Inflammatory macrophage treated with lipopolysaccharide for 4 hours (primary cell): ENCODE results near the gene PSMD10.

ENCODE experiments used
- DNase-seq: peaks from one replicate; pipeline ENCODE4 v3.0.0-alpha.2; 2020

Gene PSMD10

DNA sequence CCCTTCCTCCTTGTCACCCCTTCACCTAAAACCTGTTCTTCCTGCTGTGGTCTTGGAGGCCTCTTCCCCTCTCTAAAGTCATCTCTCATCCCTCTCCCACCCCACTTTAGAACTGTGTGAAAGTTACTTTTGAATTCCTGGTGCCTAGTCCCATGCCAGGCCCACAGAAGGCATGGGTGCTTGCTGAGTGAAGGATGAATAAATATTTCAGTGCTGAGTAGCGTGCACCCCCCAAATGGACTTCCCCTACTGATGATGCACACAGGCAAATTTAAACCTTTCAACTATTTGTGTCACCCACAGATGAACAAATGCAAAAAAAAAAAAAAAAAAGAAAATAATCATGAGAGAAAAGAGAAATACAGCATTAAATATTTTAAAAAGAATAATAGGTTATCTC, 19.8 kb downstream of the PSMD10 start:
- DNase-seq: no peak

GRCh38 chrX:108070891-108071290, 20.5 kb downstream of the PSMD10 start:
- DNase-seq: no peak

GRCh38 chrX:108068121-108068520, 23.2 kb downstream of the PSMD10 start:
- no peak for DNase-seq

GRCh38 chrX:108064613-108065012, 26.7 kb downstream of the PSMD10 start:
- DNase-seq: no peak

GRCh38 chrX:108064001-108064400, 27.3 kb downstream of the PSMD10 start:
- DNase-seq: no peak

GRCh38 chrX:108059801-108060200, 31.5 kb downstream of the PSMD10 start:
- DNase-seq: no peak

GRCh38 chrX:108055546-108055945, 35.8 kb downstream of the PSMD10 start:
- DNase-seq: no peak

- DNase-seq: no peak
Measured at GRCh38 chrX:108053218-108053617, 38.1 kb downstream of the PSMD10 start.

DNA sequence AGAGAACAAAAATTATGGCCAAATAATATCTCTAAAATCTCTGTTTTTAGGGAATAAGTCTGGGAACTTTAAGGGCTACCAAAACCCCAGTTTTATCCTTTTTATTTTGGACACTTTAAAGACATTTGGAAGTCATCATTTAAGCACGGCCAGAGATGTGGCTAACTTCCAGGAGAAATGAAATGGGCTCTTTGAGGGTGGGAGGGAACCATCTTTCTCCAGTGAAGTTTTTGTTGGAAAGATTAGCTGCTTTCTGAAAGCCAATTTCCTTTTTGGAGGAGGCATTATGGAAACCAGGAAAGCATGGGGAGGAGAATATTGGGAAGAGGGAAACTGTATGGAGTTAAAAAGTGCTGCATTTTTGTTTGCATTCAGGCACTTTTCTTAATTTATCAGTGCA, 41.7 kb downstream of the PSMD10 start:
- DNase-seq: no peak

DNA sequence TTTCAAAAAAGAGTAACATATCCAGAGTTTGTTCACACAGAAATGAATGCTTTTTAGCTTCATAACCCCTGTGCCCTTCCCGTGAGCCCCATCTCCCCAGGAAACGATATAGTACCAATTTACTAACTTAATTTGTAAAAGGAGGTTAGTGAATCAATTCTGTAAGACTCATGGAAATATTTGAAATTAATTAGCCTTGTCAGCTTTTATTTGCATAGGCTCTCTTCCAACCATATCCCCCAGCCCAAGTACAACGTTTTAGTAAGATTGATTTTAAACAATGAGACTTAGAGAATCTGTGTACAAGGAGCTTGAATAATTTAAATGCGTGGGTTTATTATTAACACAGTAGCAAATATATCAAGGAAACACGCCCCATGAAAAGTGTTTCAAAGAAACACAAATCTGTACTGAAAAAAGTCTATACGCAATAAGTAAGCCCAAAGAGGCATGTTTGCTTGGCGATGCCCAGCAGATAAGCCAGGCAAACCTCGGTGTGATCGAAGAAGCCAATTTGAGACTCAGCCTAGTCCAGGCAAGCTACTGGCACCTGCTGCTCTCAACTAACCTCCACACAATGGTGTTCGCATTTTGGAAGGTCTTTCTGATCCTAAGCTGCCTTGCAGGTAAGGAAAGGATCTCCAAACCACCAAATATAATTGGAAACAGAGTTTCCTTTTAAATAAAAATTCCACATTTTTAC, 46.6 kb downstream of the PSMD10 start, which contains the start of gene VSIG1:
Gene VSIG1, plus strand, starts transcription at position 512 of the 703 bp plus-strand sequence. Its CDS starts 66 bp downstream, at position 578.
- no peak for DNase-seq

DNA sequence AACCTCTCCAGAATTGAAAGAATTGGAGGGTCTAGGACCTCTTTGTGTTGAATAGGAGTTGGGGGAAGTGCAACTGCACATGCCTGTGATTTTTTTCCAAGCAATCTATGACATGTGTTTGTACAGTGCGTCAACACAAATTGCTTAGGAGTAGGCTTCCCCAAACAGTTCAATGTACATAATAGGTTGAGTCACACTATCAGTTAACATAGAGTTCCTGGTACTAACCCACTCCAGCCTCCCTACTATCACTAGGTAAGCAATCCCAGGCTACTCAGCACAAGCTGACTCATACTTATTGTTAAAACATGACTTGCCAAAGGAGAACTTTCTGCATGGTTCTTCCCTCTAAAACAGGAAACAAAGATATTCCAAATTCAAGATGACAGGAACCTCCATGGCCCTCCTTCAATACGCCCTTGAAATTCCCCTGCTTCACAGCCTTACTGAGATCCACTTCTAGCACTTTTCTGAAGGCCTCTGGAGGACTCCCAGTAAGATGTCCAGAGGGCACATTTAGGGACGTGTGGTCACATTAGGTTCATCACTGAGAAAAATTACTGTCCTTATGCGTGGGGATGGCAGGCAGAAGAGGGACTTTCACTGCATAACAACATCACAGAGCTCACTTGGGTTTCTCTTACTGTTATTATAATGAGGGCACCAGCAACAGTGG, 54.9 kb downstream of the PSMD10 start:
- DNase-seq: peak; percentile 73

- DNase-seq: no peak
Measured at GRCh38 chrX:108034725-108035124, 56.6 kb downstream of the PSMD10 start.
